ENCODE measurements around the gene HSF4.

Gene HSF4

GRCh38 chr16:67128417-67128816 is 36.1 kb upstream of the HSF4 start:
- no peak for DNase-seq (ENCODE audit: low read depth)
- no peak for TF ChIP-seq CTCF (conservative IDR thresholded peaks at IDR 0.05; ENCODE audit: low read depth, low read length)
- H3K4me3 ChIP-seq (ENCODE audit: low read length), result no peak overlapping the region

- H3K4me3 ChIP-seq (ENCODE audit: low read length), result no peak overlapping the region
- no peak for TF ChIP-seq CTCF (conservative IDR thresholded peaks at IDR 0.05; ENCODE audit: low read depth, low read length)
- DNase-seq (ENCODE audit: low read depth), result no peak
Observed at GRCh38 chr16:67128887-67129286, 35.7 kb upstream of the HSF4 start.

- no peak for TF ChIP-seq CTCF (conservative IDR thresholded peaks at IDR 0.05; ENCODE audit: low read depth, low read length)
- H3K4me3 ChIP-seq (ENCODE audit: low read length), result no peak overlapping the region
- DNase-seq (ENCODE audit: low read depth), result no peak
Observed at GRCh38 chr16:67129422-67129821, 35.1 kb upstream of the HSF4 start.

DNA sequence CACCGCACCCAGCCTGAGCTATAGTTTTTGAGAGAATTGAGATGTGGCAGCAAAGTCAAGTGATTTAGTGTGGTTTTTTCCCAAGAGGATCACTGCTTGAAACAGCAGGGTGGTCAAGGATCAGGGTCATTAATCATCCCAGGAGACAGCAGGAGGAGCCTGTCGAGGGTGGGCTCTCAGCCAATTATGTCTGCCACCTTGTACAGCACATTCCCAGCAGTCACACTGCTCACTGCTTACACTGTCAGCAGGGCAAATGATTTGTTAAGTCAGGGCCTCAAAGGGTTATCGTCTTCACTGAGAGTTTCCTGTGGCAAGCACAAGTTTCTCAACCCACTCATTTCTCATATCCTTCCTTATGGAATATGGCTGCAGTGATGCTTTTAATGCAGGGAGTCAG is 26.9 kb upstream of the HSF4 start:
- H3K4me3 ChIP-seq (ENCODE audit: low read length), result no peak overlapping the region
- DNase-seq (ENCODE audit: low read depth), result no peak
- TF ChIP-seq CTCF (conservative IDR thresholded peaks at IDR 0.05; ENCODE audit: low read depth, low read length), result no peak

- no peak overlapping the region for H3K4me3 ChIP-seq (ENCODE audit: low read length)
- DNase-seq (ENCODE audit: low read depth), result no peak
- TF ChIP-seq CTCF (conservative IDR thresholded peaks at IDR 0.05; ENCODE audit: low read depth, low read length), result no peak
Observed at GRCh38 chr16:67141391-67141790, 23.2 kb upstream of the HSF4 start.

DNA sequence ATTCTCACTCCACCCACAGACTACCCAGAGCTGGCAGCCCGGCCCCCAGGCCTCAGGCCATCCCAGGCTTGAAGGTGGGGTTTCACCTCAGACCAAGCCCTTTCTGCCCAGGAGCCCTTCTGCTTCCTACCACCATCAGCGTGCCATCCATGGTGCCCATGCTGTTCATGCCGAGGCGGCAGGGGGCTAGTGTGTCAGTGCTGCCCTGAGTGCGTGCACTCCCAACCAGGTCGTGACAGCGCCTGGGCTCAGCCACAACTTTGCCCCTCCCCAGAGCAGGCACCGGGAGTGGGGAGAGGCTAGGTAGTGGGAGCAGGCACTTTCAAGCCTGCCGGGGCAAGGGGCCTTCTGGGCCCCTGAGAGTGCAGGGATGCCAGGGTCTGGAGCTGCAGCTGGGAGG is 22.2 kb upstream of the HSF4 start:
- DNase-seq (ENCODE audit: low read depth), result no peak
- no peak for TF ChIP-seq CTCF (conservative IDR thresholded peaks at IDR 0.05; ENCODE audit: low read depth, low read length)
- no peak overlapping the region for H3K4me3 ChIP-seq (ENCODE audit: low read length)

GRCh38 chr16:67144943-67145342 is 19.6 kb upstream of the HSF4 start:
- H3K4me3 ChIP-seq (ENCODE audit: low read length), result no peak overlapping the region
- TF ChIP-seq CTCF (conservative IDR thresholded peaks at IDR 0.05; ENCODE audit: low read depth, low read length), result no peak
- DNase-seq (ENCODE audit: low read depth), result no peak
